ENCODE data around the gene TBC1D1.

The TBC1D1 gene

DNA sequence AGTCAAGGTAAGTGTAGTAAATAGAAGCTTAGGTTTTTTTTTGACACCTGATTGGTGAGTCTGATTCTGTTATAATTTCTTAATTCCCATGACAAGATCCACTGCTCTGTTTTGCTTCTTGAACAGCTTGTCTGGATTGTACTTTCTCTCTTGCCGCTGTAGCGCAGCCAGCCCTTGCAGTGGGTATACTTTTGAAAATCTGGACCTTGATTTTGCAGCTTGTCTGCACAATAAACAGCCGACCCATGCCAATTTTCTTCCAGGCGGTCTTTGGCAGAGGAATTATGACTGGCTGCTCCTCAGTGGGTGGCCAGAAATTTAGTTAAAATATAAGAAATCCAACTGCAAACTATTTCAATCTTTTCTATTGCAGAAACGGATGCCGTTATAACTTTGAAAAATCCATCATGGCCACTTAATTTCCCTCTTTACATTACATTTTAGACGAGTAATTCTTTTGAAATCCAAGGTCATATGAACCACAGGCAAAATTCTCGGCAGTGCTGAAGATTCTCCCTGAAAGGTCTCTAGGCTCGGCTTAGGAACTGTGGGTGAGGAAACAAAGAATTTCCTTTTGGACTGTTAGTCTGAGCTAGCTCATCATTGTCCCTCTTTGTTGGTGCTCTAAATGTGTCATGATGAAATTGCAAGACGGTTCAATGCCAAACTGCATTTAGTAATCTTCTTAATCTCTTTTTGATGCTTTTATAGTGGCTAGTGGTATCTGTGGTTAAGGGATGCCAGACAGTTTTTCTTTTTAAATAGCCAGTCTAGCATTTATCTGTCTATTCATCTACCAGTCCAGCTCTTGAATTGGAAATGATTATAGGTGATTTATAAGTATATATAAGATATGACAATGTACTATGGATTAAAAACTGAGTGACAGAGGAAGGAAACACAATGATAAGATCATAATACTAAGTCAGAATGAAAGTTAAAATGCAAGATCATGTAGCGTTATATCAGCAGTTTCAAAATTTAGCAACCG is 37.8 kb downstream of the TBC1D1 start:
- no peak for DNase-seq

DNA sequence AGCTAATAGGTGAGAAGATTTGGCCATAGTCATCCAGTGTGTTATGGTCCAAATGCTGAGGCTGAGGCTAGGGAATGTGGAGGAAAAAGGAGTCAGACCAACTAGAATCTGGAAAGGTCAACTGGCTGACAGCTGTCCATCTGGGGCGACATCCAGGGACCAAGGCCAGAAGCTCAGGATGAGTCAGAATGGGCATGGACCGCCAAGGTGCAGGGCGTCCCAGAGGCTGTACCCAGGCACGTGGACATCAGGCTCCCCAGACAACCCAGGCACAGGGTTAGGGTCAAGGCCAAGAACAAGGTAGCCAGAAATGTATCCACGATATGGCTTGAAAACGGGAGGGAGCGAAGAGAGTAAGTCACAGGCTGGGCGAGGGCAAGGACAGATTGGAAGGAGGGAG is 43.2 kb downstream of the TBC1D1 start:
- no peak for DNase-seq

DNA sequence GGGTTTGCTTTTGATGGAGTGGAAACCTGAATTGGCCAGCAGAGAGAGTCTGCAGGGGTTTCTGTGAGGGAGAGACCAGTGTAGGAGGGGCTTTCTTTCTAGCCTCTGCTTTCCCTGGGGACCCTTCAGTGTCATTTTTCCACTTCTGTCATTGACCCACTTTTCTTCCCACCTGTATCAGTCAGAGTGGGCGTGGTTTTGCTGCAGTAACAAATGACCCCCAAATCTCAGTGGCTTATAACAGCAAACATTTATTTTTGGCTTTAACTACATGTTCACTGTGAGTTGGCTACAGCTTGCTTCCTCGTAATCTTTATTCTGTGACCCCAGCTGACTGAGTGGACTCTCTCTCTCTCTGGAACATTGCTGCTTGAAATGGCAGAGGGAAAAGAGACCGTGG is 43.7 kb downstream of the TBC1D1 start:
- no peak for DNase-seq

DNA sequence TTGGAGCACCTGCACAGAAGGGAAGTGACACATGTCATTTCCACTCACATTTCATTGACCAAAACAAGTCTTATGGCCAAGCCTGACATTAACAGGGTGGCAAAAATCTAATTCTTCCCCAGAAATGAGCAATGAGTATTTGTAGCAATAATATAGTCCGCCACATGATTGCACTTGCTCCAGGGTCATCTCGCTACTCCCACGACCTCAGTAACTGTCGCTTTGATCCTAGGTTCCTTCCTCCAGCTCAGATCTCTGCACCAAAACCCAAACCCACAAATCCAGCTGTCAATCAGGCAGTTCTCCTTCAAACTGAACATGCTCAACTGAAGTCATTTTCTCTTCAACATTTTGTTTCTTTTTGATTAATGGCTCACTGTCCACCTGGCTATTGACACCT is 44.1 kb downstream of the TBC1D1 start:
- no peak for DNase-seq

DNA sequence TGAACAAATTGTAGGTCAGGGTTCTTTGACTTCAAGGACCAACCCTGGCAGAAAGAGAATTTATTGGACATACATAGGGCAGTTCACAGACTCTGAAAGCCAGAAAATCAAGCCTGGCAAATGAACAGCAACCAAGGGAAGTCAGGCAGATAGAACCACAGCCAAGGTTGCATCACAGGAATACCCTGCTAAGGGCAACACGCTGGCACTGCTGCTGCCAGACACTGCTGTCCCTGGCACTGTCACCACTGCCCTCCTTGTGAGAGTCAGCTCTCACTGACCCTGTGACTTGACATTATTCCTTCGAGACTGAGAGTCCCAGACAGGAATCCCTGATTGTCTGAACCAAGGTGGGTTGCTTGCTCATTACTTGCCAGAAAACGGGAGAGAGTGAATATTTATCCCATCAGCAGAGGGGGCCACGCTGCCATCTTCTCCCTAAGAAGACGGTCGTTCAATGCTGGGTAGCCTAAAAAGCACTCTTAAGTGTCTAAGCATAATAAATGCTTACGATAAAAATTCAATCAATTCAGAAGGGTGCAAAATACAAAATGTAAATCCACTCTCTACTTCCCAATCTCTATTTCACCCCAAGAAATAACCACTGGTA is 46.1 kb downstream of the TBC1D1 start:
- DNase-seq: no peak

DNA sequence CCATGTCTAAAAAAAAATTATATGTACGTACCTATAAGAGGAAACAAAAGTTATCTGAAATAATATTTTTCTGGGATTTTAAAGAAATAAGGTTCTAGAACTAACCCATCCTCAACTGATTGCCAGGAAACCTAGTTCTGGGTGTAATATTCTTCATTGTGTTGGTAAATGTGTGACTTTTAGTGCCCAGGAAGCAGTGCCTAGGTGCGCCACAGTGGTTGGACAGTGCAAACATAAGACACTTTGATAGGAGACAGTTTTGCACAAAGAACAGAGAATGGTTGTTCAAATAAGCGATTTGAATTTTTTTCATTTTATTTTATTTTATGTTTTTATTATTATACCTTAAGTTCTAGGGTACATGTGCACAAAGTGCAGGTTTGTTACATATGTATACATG is 47.3 kb downstream of the TBC1D1 start:
- DNase-seq: no peak

DNA sequence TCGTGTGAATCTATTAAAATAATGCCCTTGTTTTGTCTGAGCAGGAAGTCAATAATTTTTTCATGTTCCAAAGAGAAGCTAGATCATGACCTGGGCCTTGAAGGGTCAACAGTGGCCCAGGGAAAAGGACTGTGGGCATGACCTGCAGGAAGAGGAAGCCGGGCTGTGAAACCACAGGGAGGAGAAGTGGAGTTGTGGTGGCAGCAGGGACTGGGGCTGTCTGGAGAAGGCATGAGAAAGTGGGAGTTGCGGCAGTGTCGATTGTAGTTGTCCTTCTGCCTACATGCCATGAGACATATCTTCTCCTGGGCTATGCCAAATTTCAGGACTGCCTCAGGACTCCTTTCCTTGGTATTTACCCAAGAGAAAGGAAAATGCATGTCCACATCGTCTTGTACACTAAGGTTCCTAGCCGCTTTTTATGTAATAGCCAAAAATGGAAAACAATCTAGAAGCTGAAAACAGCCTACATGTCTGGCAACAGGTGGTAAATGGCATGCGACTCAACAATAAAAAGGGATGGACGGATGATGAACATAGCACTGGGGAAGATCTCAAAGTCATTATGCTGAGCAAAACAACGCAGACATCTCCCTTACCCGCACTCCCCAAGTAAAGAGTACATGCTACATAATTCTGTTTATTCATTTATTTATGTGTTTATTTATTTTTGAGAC is 55.8 kb downstream of the TBC1D1 start:
- DNase-seq: no peak

DNA sequence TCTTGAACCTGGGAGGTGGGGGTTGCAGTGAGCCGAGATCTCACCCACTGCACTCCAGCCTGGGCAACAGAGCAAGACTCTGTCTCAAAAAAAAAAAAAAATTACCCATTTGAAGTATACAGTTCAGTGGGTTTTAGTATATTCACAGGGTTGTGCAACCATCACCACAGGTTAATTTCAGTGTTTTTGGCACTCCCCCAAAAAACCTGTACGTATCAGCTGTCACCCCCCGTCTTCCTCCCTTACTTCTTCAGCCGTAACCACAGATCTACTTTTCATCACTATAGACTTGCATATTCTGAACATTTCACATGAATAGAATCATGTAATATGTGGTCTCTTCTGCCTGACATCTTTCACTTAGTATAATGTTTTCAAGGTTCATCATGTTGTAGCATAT is 57.7 kb downstream of the TBC1D1 start:
- no peak for DNase-seq

DNA sequence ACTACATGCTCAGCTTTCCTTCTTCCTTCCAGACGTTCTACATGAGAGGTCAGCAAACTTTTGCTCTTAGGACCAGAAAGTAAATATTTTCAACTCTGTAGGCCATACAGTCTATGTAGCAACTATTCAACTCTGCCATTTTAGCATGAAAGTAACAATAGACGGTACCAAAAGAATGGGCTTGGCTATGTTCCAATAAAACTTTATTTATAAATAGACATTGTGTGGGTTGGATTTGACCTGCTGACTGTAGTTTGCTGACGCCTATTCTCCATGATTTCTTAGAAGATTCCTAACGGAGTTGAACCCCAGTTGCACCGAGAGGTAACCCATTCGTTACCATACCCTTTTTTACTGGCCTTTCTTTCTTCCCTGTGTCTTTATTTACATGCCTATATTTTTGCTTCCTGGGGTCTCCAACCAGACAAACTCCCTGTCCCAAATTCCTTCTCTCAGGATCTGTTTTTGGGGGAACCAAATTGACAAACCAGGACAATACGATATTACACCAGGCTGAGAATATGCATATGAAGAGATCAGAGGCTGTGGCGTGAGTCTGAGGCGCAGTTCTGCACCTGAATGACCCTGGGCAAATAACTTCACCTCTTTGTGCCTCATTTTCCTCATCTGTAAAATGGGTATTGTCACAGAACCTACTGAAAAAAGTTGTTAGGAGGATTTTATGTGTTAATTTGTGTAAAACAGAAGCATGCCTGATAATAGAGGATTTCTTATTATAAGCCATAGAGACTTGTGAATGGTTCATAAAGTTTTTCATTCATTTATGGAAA is 58.9 kb downstream of the TBC1D1 start:
- no peak for DNase-seq

DNA sequence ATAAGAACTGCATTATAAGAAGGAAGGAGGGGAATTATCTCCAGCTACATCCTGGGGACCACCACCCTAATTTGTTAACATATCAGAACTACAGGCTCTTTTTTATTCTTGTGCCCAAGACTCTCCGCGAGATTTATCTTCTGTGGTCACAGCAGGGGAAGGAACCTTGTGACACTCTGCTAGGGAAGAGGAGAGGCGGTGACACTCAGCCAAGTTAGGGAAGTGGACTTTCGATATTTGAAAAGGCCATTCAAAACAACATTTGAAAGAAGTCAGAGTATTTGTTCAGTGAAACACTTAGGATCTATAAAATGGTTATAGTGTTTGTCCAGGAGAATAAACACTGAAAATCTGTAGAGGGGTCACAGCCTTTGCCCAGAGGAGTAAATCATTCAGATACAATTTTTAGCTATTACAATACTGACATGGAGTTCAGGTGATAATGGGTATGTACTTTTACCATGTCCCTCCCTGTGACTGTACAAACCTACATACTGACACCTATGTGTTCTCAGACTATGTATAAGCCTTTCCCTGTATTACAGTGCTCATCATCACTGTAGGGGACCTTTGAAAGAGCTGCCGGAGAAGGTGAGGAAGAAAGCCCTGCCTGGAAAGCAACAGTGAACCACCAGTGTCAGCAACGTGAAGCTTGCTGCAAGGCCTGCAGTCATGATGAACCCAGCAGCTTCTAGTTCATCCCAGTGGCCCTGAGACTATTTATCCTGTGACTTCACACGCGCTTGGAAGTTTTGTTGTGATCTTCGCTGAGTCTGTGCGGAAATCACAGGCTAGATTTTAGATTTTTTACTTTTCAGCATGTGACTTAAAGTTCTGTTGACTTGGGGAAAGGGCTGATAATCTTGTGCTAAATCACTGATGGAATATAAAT is 60.8 kb downstream of the TBC1D1 start:
- DNase-seq: no peak

DNA sequence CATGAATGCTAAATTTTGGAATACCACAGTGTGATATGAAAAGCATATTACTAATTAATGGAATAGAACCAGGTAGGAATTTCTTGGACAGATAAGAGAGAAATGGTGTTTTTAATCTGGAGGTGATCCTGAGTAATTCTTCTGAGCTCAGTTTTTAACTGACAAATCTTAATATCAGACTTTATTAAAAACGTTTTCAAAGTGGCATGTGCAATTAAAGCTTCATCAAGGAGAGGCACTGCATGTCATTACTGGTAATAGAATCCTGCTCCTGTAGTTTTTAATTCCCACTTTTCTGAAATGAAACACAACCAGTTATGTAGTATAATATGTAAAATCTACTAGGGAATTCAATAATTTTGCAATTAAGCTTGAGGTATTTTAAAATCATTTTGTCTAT is 62.3 kb downstream of the TBC1D1 start:
- no peak for DNase-seq

DNA sequence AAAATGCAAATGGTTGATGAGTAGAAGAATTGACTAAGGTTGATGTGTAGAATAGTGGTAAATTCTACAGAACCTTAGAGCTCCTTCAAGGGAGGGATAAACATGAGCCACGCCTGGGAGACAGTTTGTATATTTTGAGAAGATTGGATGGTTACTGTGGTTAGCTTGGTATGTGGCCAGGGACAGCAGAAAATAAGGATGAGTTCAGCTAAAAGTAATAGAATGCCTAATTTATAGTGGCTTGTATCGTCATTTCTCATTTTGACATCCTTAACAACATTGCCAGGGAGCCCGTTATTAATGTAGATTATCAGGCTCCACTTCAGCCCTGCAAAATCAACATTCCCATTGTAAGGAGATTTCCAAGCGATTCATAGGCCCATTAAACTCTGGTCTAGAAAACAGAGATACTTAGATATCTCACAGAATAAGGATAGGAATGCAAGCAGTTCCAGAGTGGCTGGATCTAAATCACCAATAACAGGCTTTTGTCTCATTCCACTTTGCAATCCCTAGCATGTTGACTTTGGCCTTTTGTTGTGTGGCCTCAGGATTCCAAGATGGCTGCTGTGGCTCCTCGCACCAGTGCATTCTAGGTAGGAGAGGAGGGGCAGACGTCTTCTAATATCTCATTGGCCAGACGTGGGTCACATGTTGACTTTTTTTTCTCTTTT is 62.9 kb downstream of the TBC1D1 start:
- DNase-seq: peak in 1 of 3 experiments; percentile 38

DNA sequence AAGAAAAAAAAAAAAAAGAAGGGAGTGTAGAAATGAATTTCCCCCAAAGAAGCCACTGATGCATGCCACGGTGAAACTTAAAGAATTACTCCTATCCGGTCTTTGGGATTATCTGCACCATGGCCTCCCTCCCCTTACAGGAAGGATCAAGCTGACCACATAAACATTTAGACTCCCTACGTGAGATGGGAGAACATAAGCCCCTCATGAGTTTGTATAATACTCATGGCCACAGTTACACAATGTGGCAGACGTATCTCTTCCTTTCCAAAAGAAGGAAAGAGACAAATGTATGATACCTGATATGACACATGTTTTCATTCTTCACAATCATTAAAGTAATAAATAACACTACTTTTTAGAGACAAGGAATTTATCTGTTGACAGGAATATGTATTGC is 66.1 kb downstream of the TBC1D1 start:
- DNase-seq: no peak

DNA sequence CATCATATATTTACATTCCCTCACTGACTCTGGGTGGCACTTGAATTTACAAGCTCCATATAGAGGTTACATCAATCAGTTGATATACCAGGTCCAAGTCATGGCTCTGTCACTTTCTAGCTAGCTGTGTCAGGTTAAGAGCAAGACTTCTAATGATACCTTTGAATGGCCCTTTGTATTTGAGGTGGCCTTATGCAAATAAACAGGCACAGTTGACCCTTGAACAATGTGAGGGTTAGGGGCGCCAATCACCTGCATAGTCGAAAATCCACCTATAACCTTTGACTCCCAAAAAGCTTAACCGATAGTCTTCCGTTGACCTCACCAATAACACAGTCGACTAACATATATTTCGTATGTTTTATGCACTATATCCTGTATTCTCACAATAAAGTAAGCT is 68.0 kb downstream of the TBC1D1 start:
- DNase-seq: no peak

DNA sequence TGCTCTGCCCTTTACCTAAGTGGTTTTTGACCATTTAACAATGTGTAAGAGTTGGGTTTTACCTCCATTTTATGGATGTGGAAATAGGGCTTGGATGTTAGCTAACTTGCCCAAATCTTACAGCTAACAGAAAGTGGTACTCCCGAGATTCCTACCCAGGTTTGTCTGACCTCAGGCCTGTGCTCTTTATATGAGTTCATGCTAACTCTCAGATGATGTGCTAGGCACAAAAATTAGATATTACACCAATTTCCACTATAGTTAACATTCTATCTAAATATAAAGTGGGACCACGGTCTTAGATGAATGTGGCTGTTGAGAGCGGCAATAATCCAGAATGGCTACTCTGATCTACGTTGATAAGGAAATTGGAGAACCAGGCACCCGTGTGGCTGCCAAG is 69.2 kb downstream of the TBC1D1 start, which contains the start of gene PTTG2:
TSS of gene PTTG2 (plus strand) at position 301 of the 400 bp plus-strand sequence. CDS start at position 338, 37 bp downstream.
- DNase-seq: no peak

DNA sequence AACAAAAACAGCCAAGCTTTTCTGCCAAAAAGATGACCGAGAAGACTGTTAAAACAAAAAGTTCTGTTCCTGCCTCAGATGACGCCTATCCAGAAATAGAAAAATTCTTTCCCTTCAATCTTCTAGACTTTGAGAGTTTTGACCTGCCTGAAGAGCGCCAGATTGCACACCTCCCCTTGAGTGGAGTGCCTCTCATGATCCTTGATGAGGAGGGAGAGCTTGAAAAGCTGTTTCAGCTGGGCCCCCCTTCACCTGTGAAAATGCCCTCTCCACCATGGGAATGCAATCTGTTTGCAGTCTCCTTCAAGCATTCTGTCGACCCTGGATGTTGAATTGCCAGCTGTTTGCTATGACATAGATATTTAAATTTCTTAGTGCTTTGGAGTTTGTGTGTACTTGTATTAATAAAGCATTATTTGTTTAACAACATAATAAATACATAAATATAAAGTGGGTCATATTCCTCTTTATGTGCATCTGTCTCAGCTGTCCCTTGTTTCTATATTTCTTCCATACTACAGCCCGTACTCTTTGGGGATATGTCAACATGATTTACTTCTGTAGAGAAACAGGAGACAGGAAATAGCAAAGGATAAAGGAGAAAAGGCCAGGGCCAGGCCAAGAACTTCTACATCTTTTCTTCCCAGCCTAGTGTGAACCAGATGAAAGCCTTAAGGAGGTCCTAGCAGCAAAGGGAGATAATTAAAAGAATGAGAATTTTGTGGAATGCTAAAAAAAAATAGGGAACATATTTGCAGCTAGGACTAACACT is 70.0 kb downstream of the TBC1D1 start:
- peak in 1 of 3 experiments; percentile 46 for DNase-seq

DNA sequence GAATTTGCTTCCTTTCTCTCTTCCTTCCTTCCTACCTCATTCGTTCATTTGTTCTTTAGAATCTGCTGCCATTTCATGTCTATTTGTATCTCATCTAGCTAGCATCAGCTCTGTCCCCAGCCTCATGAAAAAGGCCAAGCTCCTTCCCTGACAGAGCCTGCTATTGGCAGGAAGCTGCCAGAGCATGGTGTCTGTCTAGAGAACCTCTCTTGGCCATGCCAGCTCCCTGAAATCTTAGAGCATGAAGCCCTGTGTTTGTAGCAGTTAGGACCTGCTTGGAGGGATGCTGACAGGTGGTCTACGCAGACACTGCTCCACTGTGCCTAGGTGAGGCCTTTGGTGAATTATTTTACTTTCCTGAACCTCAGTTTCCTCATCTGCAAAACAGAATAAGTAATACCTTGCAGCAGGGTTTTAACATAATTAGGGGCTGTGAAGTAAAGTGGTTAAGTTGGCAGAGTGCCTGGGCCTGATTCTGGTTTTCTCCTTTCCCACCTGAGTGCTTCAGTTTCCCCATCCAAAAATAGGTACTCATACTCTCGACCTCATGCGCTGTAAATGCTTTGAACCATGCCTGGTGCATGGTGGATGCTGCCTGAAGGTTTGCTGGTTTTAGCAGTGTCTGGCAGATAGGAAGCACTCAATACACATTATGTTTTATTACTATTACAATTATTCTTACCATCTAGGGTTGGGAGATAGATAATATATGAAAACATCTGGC is 74.0 kb downstream of the TBC1D1 start:
- no peak for DNase-seq

DNA sequence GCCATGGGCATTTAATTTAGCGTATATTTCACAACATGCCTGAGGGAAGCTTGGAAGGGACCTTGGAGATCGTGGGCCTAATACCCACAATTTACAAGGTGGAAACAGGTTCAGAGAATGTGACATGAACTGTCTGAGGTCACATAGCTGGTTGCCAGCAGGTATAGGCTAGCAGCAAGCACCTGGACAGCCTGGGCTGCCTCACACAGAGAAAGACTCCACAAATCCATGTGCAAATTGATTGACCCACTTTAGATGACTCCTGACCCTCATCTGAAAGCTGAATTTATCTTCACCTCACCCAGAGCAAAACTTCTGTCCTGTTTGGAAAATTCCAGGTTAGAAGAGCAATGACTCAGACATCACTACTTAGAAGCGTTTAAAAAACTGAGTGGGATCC is 75.2 kb downstream of the TBC1D1 start:
- DNase-seq: no peak

DNA sequence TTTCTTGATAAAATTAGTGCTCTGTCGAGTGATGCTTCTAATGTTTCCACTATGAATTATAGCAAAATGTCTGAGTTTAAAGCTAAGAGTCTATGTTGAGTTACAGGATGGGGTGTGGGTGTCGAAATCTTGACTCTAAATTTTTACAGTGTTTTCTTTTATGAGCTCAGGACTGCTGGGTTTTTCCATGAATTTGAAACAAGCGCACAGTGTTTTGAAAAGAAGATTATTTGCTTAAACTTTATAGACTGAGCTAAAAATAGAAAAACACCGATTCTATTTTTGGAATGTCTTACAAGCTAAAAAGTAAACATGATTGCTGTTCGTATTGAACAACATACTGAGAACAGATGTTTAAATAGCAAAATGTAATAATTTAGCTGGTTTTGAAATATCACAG is 76.9 kb downstream of the TBC1D1 start:
- DNase-seq: no peak

DNA sequence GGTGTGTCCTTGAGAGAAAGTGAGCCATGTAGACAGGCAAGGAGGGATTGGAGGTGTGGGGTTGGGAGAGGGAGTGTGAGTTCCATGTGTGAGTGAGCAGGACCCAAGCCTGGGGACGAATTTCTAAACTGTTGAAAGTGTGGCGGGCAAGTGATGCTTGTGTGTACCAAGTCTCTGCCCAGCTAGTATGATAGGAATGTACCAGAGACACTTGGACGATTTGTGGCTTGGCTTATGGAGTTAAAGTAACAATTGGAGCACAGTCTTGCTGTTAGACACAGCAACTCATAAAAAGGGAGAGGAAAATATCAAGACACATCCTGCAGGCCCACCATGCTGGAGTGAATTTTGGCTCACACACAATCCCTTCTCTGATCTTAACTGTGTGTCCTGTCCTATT is 77.9 kb downstream of the TBC1D1 start:
- no peak for DNase-seq

Data from NCI-H1417 (cell line).